A549 (cell line): ENCODE data around the gene CTBP1. TPM values are rescaled to one million over a fixed set of nuclear protein-coding genes. Genes with fewer than 3 reads are reported as not detected.

ENCODE experiments used
- ATAC-seq, 2 experiments: fragments of 200-7000 bp in 1 of 2; fragments of >200 bp in 1 of 2; cut with Nextera tagmentation in 1 of 2; cut with Tn5 transposase in 1 of 2; 3 replicates each; pipeline versions ENCODE4 v1.8.0 to v1.9.1; 2018 to 2020; ENCODE audit warnings: mild to moderate bottlenecking in 1 of 2, moderate library complexity in 1 of 2
- CTCF ChIA-PET: fragments of 300-600 bp; sonication (Branson Sonifier 250); formaldehyde crosslinking; extraction: SDS; loops from one replicate; lab custom pipeline; 2021; ENCODE audit warnings: antibody characterized with exemption, inconsistent platforms; lab: Yijun Ruan, JAX
- POLR2A ChIA-PET: fragments of 350-600 bp; formaldehyde crosslinking; extraction: SDS; loops from one replicate; lab custom pipeline; 2021; ENCODE audit warnings: antibody characterized with exemption, inconsistent platforms; lab: Yijun Ruan, JAX
- DNase-seq, 2 experiments: peaks; one replicate each; pipeline versions ENCODE4 v3.0.0 to v3.0.0-alpha.2; 2011 to 2016; ENCODE audit warnings: low read depth in 1 of 2, low spot score in 1 of 2
- FAIRE-seq: peaks from 2 replicates; lab custom pipeline; 2011; peaks lifted over from hg19 to GRCh38; lab: Jason Lieb, UNC
- H3K27ac ChIP-seq, 2 experiments: fragments of >200 bp; sonication (Bioruptor Twin); formaldehyde crosslinking; 3 replicates each; pipeline ENCODE4 v1.5.1; 2016 to 2017
- H3K4me1 ChIP-seq: fragments of >200 bp; sonication (Bioruptor Twin); formaldehyde crosslinking; 3 replicates; pipeline ENCODE4 v1.6.1; 2016
- H3K4me2 ChIP-seq: fragments of >200 bp; sonication (Bioruptor Twin); formaldehyde crosslinking; 3 replicates; pipeline ENCODE4 v1.6.1; 2016
- H3K4me3 ChIP-seq: fragments of >200 bp; sonication (Bioruptor Twin); formaldehyde crosslinking; 3 replicates; pipeline ENCODE4 v1.5.1; 2016
- H3K9me3 ChIP-seq: fragments of >200 bp; sonication (Bioruptor Twin); formaldehyde crosslinking; 3 replicates; pipeline ENCODE4 v1.6.1; 2016
- BHLHE40 ChIP-seq: IDR thresholded peaks from 2 replicates; pipeline ENCODE4 v1.6.1; 2012; ENCODE audit warnings: low read depth, low read length, inconsistent platforms
- CBX2 ChIP-seq: fragments of 200-600 bp; sonication (generic); IDR thresholded peaks from 2 replicates; pipeline ENCODE4 v1.6.1; 2016; ENCODE audit warnings: low read depth, mild to moderate bottlenecking, borderline replicate concordance
- CBX8 ChIP-seq: fragments of 200-600 bp; sonication (generic); IDR thresholded peaks from 2 replicates; pipeline ENCODE4 v1.6.1; 2016
- CHD4 ChIP-seq: fragments of 200-600 bp; sonication (generic); IDR thresholded peaks from 2 replicates; pipeline ENCODE4 v1.6.1; 2016; ENCODE audit warnings: antibody characterized with exemption, mild to moderate bottlenecking, borderline replicate concordance
- E2F6 ChIP-seq: IDR thresholded peaks from 2 replicates; pipeline ENCODE4 v1.6.1; 2012; ENCODE audit warnings: low read depth, borderline replicate concordance
- EHF ChIP-seq: fragments of 250-450 bp; sonication (Bioruptor Pico); IDR thresholded peaks from 2 replicates; pipeline ENCODE4 v1.5.0; 2020; ENCODE audit warnings: mild to moderate bottlenecking
- EP300 ChIP-seq, 2 experiments: fragments of >200 bp; sonication (Bioruptor Twin); formaldehyde crosslinking; IDR thresholded peaks; 2 replicates in 1 of 2; 3 replicates in 1 of 2; pipeline ENCODE4 v1.6.1; 2016 to 2017
- FOXS1 ChIP-seq: fragments of 250-450 bp; sonication (Bioruptor Pico); IDR thresholded peaks from 2 replicates; pipeline ENCODE4 v1.5.0; 2020; ENCODE audit warnings: mild to moderate bottlenecking, moderate library complexity
- GATA3 ChIP-seq: IDR thresholded peaks from 2 replicates; pipeline ENCODE4 v1.6.1; 2012; ENCODE audit warnings: borderline replicate concordance
- HDAC2 ChIP-seq: fragments of 200-600 bp; sonication (generic); IDR thresholded peaks from 2 replicates; pipeline ENCODE4 v1.6.1; 2016
- KDM1A ChIP-seq: fragments of 200-600 bp; sonication (generic); IDR thresholded peaks from 2 replicates; pipeline ENCODE4 v1.6.1; 2016; ENCODE audit warnings: low read depth, mild to moderate bottlenecking
- NR3C1 ChIP-seq: fragments of >200 bp; sonication (Bioruptor Twin); formaldehyde crosslinking; IDR thresholded peaks from 3 replicates; pipeline ENCODE4 v1.6.1; 2017
- POLR2AphosphoS2 ChIP-seq: conservative IDR thresholded peaks from 2 replicates; pipeline ENCODE4 v1.6.1; 2012; ENCODE audit warnings: low read length, improper control_type of control experiment, inconsistent platforms
- RNF2 ChIP-seq: fragments of 200-600 bp; sonication (generic); IDR thresholded peaks from 2 replicates; pipeline ENCODE4 v1.6.1; 2016; ENCODE audit warnings: low read depth, mild to moderate bottlenecking, antibody characterized with exemption, moderate library complexity, borderline replicate concordance
- SREBF2 ChIP-seq: fragments of 450-650 bp; IDR thresholded peaks from 2 replicates; pipeline ENCODE4 v1.6.1; 2014; ENCODE audit warnings: mild to moderate bottlenecking, moderate library complexity
- TFCP2L1 ChIP-seq: fragments of 250-450 bp; sonication (Bioruptor Pico); IDR thresholded peaks from 2 replicates; pipeline ENCODE4 v1.5.0; 2021; ENCODE audit warnings: mild to moderate bottlenecking
- ZC3H11A ChIP-seq: fragments of 450-650 bp; IDR thresholded peaks from 2 replicates; pipeline ENCODE4 v1.6.1; 2014; ENCODE audit warnings: antibody characterized with exemption, mild to moderate bottlenecking
- ZNF302 ChIP-seq: fragments of 250-450 bp; sonication (Bioruptor Pico); IDR thresholded peaks from 2 replicates; pipeline ENCODE4 v1.9.0; 2021; ENCODE audit warnings: inconsistent platforms, mild to moderate bottlenecking, moderate library complexity
- WGBS: methylation state at CpG from one replicate; pipeline ENCODE4 v1.1.6; 2017; ENCODE audit errors: missing lambda C conversion rate; 5-methylcytosine and 5-hydroxymethylcytosine counted together
- polyA plus RNA-seq, 4 experiments: library from polyadenylated mRNA; depleted of rRNA in 3 of 4; stranded (reverse); fragments of >200 nt; fragmentation: RNase III in 1 of 4; extraction: RNeasy Plus Mini Kit Qiagen cat#74134 plus additional on column Dnase treatment in 1 of 4; gene quantifications; 2 replicates in 3 of 4; 3 replicates in 1 of 4; pipeline ENCODE4 v1.2.3, GENCODE V29; 2011 to 2017
- TF ChIP-seq, protein P1 (sequence below): fragments of 150-350 bp; IDR thresholded peaks from 2 replicates; pipeline ENCODE4 v1.6.1; 2014; ENCODE audit warnings: low read depth, mild to moderate bottlenecking, low read length
- TF ChIP-seq, protein P2 (sequence below): fragments of 200-600 bp; sonication (generic); IDR thresholded peaks from 2 replicates; pipeline ENCODE4 v1.6.1; 2016; ENCODE audit warnings: antibody characterized with exemption, mild to moderate bottlenecking, moderate library complexity
- TF ChIP-seq, protein P3 (sequence below): fragments of 250-450 bp; sonication (Bioruptor Pico); IDR thresholded peaks from 2 replicates; pipeline ENCODE4 v1.5.0; 2021; ENCODE audit warnings: mild to moderate bottlenecking, moderate library complexity, borderline replicate concordance
- TF ChIP-seq, protein P4 (sequence below): fragments of >200 bp; sonication (Bioruptor Twin); formaldehyde crosslinking; IDR thresholded peaks from 2 replicates; pipeline ENCODE4 v1.6.1; 2016

The CTBP1 gene
- polyA plus RNA-seq, 2 of the 4 experiments (the other 2 are of a cell fraction), result 43.1 to 93.1 TPM

- ChIA-PET CTCF (interaction anchor here (0.8 kb wide), 1 partner anchor 10 kb away, joined by 3 read pairs; no protein-coding TSS in a partner anchor), POLR2A (no interaction called here)
- H3K9me3 ChIP-seq, result peaks cover 16% of the 10 kb centered on the region; the same call in 2 of the 3 replicates
- ATAC-seq, result no peak
- no peak overlapping the region for H3K4me2 ChIP-seq
- no peak overlapping the region for H3K4me3 ChIP-seq
- FAIRE-seq, result peak; percentile 18
- H3K27ac ChIP-seq, result no peak overlapping the region
- H3K4me1 ChIP-seq, result peaks cover 20% of the 10 kb centered on the region
- DNase-seq, result no peak
- no CpG with 5 or more reads among the region's 1 CpG for WGBS
- no peak for TF ChIP-seq BHLHE40
- TF ChIP-seq KDM1A, result no peak
- no peak for TF ChIP-seq NR3C1
- no peak for TF ChIP-seq E2F6
- TF ChIP-seq, protein P1, sequence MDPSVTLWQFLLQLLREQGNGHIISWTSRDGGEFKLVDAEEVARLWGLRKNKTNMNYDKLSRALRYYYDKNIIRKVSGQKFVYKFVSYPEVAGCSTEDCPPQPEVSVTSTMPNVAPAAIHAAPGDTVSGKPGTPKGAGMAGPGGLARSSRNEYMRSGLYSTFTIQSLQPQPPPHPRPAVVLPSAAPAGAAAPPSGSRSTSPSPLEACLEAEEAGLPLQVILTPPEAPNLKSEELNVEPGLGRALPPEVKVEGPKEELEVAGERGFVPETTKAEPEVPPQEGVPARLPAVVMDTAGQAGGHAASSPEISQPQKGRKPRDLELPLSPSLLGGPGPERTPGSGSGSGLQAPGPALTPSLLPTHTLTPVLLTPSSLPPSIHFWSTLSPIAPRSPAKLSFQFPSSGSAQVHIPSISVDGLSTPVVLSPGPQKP, result no peak
Measured at GRCh38 chr4:1176398-1177273, 72.3 kb downstream of the CTBP1 start.

GRCh38 chr4:1175635-1176229, 73.2 kb downstream of the CTBP1 start:
- WGBS, result 92% methylated on average over 4 of the region's 7 CpGs
- H3K9me3 ChIP-seq, result peaks cover 8% of the 10 kb centered on the region; the same call in 2 of the 3 replicates
- no peak overlapping the region for H3K4me2 ChIP-seq
- peak overlapping the region in 1 of 2 experiments; percentile 62; a peak in 1 of 6 replicates for H3K27ac ChIP-seq
- ATAC-seq (no peak), FAIRE-seq (no peak), DNase-seq (no peak)
- CTCF ChIA-PET, result interaction anchor here (0.7 to 1.7 kb wide), 2 partner anchors 8 to 45 kb away, joined by 3 read pairs; no protein-coding TSS in a partner anchor
- TF ChIP-seq EP300 (IDR thresholded peaks at IDR 0.05), result no peak
- TF ChIP-seq E2F6, result no peak
- no peak overlapping the region for H3K4me3 ChIP-seq
- H3K4me1 ChIP-seq, result peaks cover 20% of the 10 kb centered on the region
- POLR2A ChIA-PET, result no interaction called here

GRCh38 chr4:1174941-1175634, 73.8 kb downstream of the CTBP1 start:
- ChIA-PET POLR2A (no interaction called here), CTCF (interaction anchor here (0.7 to 1.7 kb wide), 2 partner anchors 8 to 44 kb away, joined by 3 read pairs; no protein-coding TSS in a partner anchor)
- DNase-seq (no peak), ATAC-seq (no peak), FAIRE-seq (no peak)
- Histone ChIP-seq H3K27ac (peak overlapping the region in 1 of 2 experiments; percentile 62; a peak in 3 of 6 replicates), H3K4me1 (peaks cover 20% of the 10 kb centered on the region), H3K9me3 (peaks cover 3% of the 10 kb centered on the region; the same call in 1 of the 3 replicates), H3K4me2 (no peak overlapping the region), H3K4me3 (no peak overlapping the region)
- WGBS, result 98% methylated on average over 11 of the region's 20 CpGs
- TF ChIP-seq EHF (CRISPR knock-in tag), result no peak
- no peak for TF ChIP-seq CBX2
- TF ChIP-seq ZNF302 (CRISPR knock-in tag), result no peak
- TF ChIP-seq, protein P2, sequence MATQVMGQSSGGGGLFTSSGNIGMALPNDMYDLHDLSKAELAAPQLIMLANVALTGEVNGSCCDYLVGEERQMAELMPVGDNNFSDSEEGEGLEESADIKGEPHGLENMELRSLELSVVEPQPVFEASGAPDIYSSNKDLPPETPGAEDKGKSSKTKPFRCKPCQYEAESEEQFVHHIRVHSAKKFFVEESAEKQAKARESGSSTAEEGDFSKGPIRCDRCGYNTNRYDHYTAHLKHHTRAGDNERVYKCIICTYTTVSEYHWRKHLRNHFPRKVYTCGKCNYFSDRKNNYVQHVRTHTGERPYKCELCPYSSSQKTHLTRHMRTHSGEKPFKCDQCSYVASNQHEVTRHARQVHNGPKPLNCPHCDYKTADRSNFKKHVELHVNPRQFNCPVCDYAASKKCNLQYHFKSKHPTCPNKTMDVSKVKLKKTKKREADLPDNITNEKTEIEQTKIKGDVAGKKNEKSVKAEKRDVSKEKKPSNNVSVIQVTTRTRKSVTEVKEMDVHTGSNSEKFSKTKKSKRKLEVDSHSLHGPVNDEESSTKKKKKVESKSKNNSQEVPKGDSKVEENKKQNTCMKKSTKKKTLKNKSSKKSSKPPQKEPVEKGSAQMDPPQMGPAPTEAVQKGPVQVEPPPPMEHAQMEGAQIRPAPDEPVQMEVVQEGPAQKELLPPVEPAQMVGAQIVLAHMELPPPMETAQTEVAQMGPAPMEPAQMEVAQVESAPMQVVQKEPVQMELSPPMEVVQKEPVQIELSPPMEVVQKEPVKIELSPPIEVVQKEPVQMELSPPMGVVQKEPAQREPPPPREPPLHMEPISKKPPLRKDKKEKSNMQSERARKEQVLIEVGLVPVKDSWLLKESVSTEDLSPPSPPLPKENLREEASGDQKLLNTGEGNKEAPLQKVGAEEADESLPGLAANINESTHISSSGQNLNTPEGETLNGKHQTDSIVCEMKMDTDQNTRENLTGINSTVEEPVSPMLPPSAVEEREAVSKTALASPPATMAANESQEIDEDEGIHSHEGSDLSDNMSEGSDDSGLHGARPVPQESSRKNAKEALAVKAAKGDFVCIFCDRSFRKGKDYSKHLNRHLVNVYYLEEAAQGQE, result no peak
- TF ChIP-seq FOXS1 (CRISPR knock-in tag), result no peak
- no peak for TF ChIP-seq POLR2AphosphoS2
- no peak for TF ChIP-seq CBX8
- TF ChIP-seq, protein P3, sequence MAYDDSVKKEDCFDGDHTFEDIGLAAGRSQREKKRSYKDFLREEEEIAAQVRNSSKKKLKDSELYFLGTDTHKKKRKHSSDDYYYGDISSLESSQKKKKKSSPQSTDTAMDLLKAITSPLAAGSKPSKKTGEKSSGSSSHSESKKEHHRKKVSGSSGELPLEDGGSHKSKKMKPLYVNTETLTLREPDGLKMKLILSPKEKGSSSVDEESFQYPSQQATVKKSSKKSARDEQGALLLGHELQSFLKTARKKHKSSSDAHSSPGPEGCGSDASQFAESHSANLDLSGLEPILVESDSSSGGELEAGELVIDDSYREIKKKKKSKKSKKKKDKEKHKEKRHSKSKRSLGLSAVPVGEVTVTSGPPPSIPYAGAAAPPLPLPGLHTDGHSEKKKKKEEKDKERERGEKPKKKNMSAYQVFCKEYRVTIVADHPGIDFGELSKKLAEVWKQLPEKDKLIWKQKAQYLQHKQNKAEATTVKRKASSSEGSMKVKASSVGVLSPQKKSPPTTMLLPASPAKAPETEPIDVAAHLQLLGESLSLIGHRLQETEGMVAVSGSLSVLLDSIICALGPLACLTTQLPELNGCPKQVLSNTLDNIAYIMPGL (CRISPR knock-in tag), result no peak
- TF ChIP-seq TFCP2L1 (CRISPR knock-in tag), result no peak
- TF ChIP-seq HDAC2, result no peak
- no peak for TF ChIP-seq BHLHE40
- no peak for TF ChIP-seq SREBF2
- no peak for TF ChIP-seq CHD4
- no peak for TF ChIP-seq GATA3
- no peak for TF ChIP-seq ZC3H11A
- no peak for TF ChIP-seq RNF2
- TF ChIP-seq, protein P4, sequence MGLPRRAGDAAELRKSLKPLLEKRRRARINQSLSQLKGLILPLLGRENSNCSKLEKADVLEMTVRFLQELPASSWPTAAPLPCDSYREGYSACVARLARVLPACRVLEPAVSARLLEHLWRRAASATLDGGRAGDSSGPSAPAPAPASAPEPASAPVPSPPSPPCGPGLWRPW, result no peak
